ENCODE measurements around the gene BTBD7. TPM values are rescaled to one million over a fixed set of nuclear protein-coding genes. Genes with fewer than 3 reads are reported as not detected.

The BTBD7 gene
- total and polyA plus RNA-seq, 2 experiments from 2014 or later = 24.4 to 32.8 TPM

DNA sequence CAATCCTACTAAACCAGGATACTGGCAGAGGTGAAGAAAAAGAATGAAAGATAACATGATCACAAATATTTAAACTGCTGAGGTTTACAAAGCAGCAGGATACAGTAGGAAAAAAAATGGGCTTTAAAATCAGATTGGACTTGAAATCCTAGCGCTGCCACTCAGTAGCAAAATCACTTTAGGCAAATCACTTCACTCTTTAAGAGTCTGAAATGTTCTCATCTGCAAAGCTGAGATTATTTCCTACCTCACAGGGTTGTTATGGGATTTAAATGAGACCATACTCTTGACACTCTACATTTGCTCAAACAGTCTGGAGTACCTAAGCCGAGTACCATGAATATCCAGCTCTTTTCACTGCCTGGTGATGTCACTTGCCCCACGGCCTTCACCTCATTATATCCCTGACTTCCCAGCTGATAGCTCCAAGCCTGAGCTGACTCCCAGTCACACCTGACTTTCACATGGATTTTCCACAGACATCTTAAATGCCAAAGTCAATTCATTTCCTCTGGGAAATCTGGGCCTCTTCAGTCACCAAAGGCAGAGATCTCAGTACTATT lies 65.6 kb downstream of the BTBD7 start:
- no peaks in the 10 kb centered on the region for H3K27me3 ChIP-seq (ENCODE audit: insufficient read depth)
- Mint-ChIP-seq H3K9me3 (no peaks in the 10 kb centered on the region), H3K27me3 (ENCODE audit: insufficient read depth, low read depth, poor library complexity) (no peaks in the 10 kb centered on the region), H3K4me3 (no peak overlapping the region), H3K27ac (peak overlapping the region; percentile 76), H3K4me1 (peaks cover 17% of the 10 kb centered on the region), H3K36me3 (ENCODE audit: low read depth) (peaks cover 7% of the 10 kb centered on the region; the same call in 2 of the 3 replicates)
- ATAC-seq (no peak), DNase-seq (ENCODE audit: low spot score) (no peak)
- no peaks in the 10 kb centered on the region for H3K9me2 ChIP-seq (ENCODE audit: insufficient read depth)
- H2AFZ ChIP-seq = no peak overlapping the region
- H3K79me2 ChIP-seq (replicated peaks; ENCODE audit: insufficient read depth) = peaks cover 22% of the 10 kb centered on the region; the same call in 1 of the 2 replicates
- H3K4me2 ChIP-seq = no peak overlapping the region
- no peaks in the 10 kb centered on the region; the same call in 1 of the 2 replicates for H3K4me1 ChIP-seq (ENCODE audit: insufficient read depth)
- no peaks in the 10 kb centered on the region for H3F3A ChIP-seq (replicated peaks; ENCODE audit: low read depth)
- H3K36me3 ChIP-seq (ENCODE audit: insufficient read depth) = peaks cover 7% of the 10 kb centered on the region; the same call in 1 of the 2 replicates
- peaks cover 8% of the 10 kb centered on the region for H4K20me1 ChIP-seq (replicated peaks; ENCODE audit: insufficient read depth)
- H3K27ac ChIP-seq (ENCODE audit: low read depth) = no peak overlapping the region
- TF ChIP-seq, protein P1, sequence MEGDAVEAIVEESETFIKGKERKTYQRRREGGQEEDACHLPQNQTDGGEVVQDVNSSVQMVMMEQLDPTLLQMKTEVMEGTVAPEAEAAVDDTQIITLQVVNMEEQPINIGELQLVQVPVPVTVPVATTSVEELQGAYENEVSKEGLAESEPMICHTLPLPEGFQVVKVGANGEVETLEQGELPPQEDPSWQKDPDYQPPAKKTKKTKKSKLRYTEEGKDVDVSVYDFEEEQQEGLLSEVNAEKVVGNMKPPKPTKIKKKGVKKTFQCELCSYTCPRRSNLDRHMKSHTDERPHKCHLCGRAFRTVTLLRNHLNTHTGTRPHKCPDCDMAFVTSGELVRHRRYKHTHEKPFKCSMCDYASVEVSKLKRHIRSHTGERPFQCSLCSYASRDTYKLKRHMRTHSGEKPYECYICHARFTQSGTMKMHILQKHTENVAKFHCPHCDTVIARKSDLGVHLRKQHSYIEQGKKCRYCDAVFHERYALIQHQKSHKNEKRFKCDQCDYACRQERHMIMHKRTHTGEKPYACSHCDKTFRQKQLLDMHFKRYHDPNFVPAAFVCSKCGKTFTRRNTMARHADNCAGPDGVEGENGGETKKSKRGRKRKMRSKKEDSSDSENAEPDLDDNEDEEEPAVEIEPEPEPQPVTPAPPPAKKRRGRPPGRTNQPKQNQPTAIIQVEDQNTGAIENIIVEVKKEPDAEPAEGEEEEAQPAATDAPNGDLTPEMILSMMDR (conservative IDR thresholded peaks at IDR 0.05; ENCODE audit: low read depth in 2 of 2) = no peak
- TF ChIP-seq, protein P2, sequence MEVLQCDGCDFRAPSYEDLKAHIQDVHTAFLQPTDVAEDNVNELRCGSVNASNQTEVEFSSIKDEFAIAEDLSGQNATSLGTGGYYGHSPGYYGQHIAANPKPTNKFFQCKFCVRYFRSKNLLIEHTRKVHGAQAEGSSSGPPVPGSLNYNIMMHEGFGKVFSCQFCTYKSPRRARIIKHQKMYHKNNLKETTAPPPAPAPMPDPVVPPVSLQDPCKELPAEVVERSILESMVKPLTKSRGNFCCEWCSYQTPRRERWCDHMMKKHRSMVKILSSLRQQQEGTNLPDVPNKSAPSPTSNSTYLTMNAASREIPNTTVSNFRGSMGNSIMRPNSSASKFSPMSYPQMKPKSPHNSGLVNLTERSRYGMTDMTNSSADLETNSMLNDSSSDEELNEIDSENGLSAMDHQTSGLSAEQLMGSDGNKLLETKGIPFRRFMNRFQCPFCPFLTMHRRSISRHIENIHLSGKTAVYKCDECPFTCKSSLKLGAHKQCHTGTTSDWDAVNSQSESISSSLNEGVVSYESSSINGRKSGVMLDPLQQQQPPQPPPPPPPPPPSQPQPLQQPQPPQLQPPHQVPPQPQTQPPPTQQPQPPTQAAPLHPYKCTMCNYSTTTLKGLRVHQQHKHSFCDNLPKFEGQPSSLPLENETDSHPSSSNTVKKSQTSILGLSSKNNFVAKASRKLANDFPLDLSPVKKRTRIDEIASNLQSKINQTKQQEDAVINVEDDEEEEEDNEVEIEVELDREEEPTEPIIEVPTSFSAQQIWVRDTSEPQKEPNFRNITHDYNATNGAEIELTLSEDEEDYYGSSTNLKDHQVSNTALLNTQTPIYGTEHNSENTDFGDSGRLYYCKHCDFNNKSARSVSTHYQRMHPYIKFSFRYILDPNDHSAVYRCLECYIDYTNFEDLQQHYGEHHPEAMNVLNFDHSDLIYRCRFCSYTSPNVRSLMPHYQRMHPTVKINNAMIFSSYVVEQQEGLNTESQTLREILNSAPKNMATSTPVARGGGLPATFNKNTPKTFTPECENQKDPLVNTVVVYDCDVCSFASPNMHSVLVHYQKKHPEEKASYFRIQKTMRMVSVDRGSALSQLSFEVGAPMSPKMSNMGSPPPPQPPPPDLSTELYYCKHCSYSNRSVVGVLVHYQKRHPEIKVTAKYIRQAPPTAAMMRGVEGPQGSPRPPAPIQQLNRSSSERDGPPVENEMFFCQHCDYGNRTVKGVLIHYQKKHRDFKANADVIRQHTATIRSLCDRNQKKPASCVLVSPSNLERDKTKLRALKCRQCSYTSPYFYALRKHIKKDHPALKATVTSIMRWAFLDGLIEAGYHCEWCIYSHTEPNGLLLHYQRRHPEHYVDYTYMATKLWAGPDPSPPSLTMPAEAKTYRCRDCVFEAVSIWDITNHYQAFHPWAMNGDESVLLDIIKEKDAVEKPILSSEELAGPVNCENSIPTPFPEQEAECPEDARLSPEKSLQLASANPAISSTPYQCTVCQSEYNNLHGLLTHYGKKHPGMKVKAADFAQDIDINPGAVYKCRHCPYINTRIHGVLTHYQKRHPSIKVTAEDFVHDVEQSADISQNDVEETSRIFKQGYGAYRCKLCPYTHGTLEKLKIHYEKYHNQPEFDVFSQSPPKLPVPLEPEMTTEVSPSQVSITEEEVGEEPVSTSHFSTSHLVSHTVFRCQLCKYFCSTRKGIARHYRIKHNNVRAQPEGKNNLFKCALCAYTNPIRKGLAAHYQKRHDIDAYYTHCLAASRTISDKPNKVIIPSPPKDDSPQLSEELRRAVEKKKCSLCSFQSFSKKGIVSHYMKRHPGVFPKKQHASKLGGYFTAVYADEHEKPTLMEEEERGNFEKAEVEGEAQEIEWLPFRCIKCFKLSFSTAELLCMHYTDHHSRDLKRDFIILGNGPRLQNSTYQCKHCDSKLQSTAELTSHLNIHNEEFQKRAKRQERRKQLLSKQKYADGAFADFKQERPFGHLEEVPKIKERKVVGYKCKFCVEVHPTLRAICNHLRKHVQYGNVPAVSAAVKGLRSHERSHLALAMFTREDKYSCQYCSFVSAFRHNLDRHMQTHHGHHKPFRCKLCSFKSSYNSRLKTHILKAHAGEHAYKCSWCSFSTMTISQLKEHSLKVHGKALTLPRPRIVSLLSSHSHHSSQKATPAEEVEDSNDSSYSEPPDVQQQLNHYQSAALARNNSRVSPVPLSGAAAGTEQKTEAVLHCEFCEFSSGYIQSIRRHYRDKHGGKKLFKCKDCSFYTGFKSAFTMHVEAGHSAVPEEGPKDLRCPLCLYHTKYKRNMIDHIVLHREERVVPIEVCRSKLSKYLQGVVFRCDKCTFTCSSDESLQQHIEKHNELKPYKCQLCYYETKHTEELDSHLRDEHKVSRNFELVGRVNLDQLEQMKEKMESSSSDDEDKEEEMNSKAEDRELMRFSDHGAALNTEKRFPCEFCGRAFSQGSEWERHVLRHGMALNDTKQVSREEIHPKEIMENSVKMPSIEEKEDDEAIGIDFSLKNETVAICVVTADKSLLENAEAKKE (CRISPR knock-in tag; IDR thresholded peaks at IDR 0.05) = no peak
- H3K4me3 ChIP-seq = no peak overlapping the region

DNA sequence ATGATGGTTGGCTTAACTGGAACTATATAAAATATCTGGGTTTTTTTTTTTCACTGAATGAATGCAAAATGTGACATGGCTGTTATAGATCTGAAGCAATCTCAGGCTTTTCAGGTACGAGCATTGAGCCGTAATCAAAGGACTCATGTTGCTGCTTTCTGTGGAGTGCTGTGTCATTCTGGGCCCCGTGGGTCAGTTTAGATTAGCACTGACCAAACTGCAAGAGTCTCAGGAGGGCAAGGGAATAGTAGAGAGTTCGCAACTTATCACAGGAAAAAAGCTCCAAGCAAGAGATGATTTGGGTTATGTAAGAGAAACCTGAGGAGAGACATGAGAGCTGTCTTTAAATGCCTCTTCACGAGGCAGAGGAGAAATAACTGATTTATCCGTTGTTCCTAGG lies 66.7 kb downstream of the BTBD7 start:
- no peaks in the 10 kb centered on the region for H3K27me3 ChIP-seq (ENCODE audit: insufficient read depth)
- no peak for ATAC-seq
- peaks cover 7% of the 10 kb centered on the region; the same call in 2 of the 3 replicates for H3K36me3 Mint-ChIP-seq (ENCODE audit: low read depth)
- H3K36me3 ChIP-seq (ENCODE audit: insufficient read depth) = peaks cover 7% of the 10 kb centered on the region; the same call in 1 of the 2 replicates
- TF ChIP-seq, protein P2 (CRISPR knock-in tag; IDR thresholded peaks at IDR 0.05) = no peak
- no peaks in the 10 kb centered on the region for H3K9me2 ChIP-seq (ENCODE audit: insufficient read depth)
- H3K4me3 Mint-ChIP-seq = no peak overlapping the region
- no peaks in the 10 kb centered on the region for H3K4me1 ChIP-seq (ENCODE audit: insufficient read depth)
- no peak overlapping the region for H2AFZ ChIP-seq
- no peak overlapping the region for H3K4me3 ChIP-seq
- H3K9me3 Mint-ChIP-seq = no peaks in the 10 kb centered on the region
- H3K4me2 ChIP-seq = no peak overlapping the region
- H3K4me1 Mint-ChIP-seq = peaks cover 15% of the 10 kb centered on the region
- peak overlapping the region; percentile 29; the same call in 1 of the 2 replicates for H3K27ac Mint-ChIP-seq
- H4K20me1 ChIP-seq (replicated peaks; ENCODE audit: insufficient read depth) = peaks cover 2% of the 10 kb centered on the region
- no peak for DNase-seq (ENCODE audit: low spot score)
- no peaks in the 10 kb centered on the region for H3K27me3 Mint-ChIP-seq (ENCODE audit: insufficient read depth, low read depth, poor library complexity)
- H3F3A ChIP-seq (replicated peaks; ENCODE audit: low read depth) = no peaks in the 10 kb centered on the region
- no peak overlapping the region for H3K27ac ChIP-seq (ENCODE audit: low read depth)
- H3K79me2 ChIP-seq (replicated peaks; ENCODE audit: insufficient read depth) = peaks cover 22% of the 10 kb centered on the region; the same call in 1 of the 2 replicates

Measured in GM23338 (cell line).